GM19463 (cell line): ENCODE measurements around the gene TMA16.
"Not testable (repeated sequence)": the region's sequence is repeated elsewhere in the genome, so short reads cannot be mapped to it uniquely, and the experiment has no call there.

Experiments
- ATAC-seq: cut with Tn5 transposase; IDR thresholded peaks from one replicate; pipeline ENCODE4 v1.9.1; 2021; ENCODE audit warnings: mild to moderate bottlenecking, moderate library complexity; ENCODE audit not compliant: unreplicated experiment

TMA16 gene

DNA sequence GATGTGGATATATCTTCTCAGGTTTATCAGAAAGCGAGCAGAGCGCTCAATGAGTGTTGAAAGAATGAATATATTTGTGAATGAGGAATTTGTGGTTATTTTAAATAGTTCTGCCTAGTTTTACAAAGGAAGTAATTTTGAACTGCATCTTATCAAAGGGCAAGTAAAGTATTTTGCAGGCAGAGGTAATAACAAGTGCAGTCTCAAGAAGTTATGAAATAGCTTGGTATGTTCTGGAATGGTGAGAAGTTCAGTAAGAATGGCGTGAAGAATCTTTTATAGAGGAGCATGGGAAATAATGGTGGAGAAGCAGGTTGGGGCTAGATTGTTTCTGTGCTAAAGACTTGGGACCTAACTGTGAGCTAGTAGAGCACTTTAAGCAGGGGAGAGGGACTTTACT is 10.9 kb downstream of the TMA16 start:
- ATAC-seq, result no peak

DNA sequence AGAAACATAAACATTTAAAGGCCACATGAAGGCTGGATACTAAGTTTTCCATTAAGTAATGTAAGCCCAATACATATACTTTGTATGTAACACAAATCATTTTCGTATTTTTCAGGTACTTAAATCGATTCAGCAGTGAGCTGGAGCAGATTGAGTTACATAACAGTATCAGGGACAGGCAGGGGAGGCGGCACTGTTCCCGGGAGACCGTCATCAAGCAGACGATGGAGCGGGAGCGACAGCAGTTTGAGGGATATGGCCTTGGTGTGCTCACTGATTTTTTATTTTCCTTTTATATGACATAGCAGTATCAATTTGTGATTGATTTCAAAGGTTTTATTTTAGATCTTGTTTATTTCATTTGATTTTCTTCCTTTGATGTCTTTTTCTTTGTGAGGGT is 20.7 kb downstream of the TMA16 start:
- ATAC-seq, result no peak

DNA sequence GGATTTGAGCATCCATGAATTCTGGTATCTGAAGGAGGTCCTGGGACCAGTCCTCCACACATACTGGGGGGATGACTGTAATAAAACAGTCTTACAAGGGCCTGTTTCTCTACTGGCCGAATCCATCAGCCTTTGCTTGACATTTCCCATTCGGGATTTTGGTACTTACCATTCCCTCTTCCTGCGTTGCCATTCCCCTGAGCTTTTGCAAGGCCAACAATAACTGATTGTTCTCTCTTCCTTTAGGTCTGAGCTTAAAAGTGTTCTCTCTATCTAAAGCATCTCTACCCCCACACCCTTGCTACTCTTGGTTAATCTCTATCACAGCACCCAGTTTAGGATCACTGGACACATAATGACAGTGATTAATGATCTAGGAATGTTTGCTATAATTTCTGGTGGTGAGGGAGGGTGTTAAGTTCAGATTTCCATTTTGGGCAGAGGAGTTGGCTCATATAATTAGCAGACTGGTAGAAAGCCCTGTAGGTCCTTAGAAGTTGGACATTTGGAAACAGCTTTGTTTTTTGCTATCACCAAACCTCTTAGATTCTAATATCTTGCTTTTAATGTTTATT is 29.4 kb downstream of the TMA16 start:
- ATAC-seq, result no peak

DNA sequence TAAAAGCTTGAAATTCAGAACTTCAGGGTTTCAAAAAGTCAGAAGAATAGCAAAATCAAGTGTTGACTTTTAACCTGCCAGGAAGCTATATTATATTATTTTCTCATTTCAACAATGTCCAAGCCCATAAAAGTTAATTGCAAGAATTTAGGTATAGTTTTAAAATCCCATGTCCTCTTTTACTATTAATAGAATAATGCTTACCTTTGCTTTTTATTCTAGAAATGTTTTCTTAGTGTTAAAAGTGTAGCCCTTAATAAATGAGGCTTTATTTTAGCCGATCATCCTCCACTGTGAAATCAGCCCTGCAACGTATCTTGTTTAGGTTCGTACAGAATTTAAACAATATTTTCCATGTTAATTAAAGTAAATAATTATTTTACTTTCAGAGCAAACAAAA is 31.5 kb downstream of the TMA16 start:
- no peak for ATAC-seq

DNA sequence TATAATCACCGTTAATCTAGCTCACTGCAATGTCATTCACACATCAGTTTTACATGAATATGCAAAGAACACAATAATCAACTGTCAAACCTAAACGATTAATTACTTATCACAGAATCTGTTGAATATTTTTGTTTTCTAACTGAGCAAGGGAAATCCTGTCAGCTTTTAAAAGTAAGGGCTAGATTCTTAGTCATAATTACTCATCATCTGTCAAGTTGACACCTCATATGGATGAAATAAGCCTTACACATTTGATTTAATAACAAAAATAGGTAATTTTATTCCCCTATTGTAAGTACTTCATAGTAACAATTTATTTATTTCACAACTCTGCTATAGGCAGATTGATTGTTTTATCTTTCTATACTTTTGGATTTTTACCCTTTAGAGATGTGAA is 32.7 kb downstream of the TMA16 start:
- no peak for ATAC-seq

DNA sequence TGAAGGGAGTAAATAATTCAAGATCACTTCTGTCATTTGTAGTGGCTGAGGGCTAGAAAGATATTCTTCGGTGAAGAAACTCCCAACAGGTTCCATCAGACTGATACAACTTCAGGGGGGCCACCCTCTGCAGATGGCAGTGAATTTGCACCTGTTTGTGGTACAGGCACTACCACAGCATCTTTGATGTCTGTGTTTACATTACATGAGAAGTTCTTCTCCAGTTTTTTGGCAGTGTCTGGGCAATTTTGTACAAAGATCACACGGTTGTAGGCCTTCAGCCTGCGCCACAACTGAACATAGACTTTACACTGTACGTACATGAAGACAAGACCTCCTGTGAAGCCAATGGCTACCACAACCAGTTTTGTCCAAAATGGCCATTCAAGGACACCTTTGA is 34.2 kb downstream of the TMA16 start:
- ATAC-seq, result no peak

DNA sequence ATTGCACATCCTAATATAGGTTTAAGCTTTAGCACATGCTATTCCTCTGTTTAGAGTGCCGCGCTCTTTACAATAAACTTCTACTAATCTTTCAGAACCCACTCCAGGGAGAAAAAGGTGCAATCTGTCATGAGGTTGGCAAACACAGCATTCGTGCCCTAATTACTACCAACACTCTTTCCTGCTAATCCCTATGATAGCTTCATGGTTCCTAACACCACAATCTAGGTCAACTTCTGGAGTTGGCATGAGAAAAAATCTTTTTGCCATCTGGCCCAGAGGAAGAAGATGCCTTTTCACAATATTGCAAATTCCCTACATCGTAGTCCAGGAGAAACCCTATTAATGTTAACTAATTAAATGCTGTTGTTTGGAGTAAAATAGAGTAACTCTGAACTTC is 39.6 kb downstream of the TMA16 start:
- no peak for ATAC-seq

DNA sequence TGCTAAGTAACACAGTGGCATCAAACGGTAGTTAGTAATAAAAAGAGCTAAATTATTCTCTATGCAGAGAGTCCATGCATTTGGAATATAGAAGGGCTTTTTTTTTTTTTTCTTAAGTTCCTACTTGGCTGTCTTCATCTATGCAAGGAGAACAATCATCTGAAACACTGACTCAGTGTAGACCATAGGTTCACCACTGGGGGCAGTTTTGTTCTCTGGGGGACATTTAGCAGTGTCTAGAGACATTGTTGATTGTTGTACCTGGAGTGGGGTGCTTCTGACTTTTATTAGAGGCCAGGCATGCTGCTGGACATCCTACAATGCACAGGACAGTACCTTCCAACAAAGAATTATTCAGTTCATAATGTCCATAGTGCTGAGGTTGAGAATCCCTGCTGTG is 41.2 kb downstream of the TMA16 start:
- no peak for ATAC-seq

DNA sequence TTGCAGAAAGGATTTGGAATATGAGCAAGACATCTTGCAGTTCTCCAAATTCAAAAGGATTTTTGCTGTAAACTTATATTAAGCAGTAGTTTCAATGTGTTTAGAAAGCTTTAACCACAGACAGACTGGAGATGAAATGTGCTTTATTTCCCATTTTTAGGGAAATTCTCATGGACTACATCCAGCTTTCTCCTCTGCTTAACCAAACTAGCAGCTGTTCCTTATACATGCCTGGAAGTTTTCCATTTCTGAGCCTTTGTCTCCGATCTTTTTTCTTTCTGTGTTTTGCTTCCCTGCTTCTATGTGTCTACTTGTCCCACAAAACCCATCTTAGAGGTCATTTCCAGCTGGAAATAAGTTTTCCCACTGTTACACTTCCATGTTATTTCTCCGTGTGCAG is 41.6 kb downstream of the TMA16 start:
- no peak for ATAC-seq

DNA sequence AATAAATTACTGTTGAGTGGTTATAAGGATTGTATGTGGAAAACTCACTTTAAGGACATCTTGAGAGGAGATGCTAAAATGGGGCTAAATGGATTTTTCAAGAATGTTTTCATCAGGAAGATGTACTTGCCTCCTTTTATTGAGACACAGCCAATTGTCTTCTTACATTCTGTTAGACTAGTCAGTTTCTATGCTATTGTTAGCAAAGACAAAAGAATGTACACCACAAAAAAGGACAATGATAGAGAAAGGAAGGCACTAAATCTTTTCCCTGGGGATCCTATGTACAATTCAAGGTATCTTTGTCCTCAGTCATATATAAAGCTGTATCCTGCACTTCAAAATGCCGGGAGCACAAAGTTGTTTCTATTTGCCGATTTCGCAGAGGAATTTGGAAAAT is 42.6 kb downstream of the TMA16 start:
- no peak for ATAC-seq

DNA sequence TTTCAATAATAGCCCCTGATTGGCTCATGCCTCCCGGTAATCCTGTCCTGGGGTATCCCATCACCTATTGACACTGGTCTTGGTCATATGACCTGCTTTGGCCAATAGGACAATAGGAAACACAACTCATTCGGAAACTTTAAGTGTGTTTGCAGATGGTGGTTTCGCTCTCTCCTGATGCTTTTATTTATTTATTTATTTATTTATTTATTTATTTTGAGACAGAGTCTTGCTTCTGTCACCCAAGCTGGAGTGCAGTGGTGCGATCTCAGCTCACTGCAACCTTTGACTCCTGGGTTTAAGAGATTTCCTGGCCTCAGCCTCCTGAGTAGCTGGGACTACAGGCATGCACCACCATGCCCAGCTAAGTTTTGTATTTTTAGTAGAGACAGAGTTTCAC is 44.3 kb downstream of the TMA16 start:
- not testable (repeated sequence) for ATAC-seq

DNA sequence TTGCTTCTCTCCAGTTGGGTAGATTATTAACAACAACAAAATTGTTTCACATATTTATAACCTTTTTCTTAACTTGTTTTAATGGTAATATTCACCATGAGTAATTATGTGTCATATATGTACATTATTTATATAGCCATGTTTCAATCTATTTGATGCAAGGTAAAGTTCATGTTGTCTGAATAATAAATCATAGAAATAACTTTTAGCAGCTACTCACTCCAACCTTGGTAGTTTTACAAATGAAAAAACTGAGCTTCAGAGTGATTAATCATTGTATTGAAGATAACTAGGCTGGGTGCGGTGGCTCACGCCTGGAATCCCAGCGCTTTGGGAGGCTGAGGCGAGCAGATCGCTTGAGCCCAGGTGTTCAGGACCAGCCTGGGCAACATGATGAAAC is 46.0 kb downstream of the TMA16 start:
- no peak for ATAC-seq

DNA sequence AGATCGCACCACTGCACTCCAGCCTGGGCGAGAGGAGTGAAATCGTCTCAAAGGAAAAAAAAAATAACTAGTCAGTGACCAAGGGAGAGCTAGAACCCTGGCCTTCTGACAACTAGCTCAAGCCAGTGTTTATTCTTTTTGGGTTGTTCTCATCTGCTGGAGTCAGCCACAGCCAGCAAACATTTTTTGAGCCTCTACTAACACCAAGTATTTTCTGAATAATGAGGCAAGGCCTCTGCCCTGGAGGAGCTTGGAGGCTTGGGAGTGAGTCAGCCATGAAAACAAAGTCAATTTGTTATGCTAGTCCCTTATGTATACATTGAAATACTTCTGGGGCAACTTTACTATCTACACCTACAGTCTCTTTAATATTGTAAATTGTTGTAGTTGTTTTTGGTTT is 46.5 kb downstream of the TMA16 start:
- ATAC-seq, result no peak

DNA sequence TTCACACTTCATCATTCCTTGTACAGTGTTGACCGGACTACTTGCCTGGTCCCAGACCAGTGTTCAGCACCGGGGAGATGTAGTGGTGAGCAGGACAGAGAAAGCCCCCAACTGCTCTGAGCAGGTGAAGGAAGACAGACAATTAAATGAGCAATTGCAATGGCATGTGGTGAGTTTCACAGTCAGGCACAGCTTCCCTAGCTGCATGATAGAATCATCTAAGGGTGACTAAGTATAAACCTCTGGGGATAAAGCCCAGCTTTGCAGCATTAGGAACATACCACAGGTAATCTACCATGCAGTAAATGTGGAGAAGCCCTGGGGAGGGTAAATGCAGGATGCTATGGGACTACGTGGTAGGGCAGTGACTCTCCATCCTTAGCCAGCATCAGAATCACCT is 47.8 kb downstream of the TMA16 start:
- no peak for ATAC-seq

DNA sequence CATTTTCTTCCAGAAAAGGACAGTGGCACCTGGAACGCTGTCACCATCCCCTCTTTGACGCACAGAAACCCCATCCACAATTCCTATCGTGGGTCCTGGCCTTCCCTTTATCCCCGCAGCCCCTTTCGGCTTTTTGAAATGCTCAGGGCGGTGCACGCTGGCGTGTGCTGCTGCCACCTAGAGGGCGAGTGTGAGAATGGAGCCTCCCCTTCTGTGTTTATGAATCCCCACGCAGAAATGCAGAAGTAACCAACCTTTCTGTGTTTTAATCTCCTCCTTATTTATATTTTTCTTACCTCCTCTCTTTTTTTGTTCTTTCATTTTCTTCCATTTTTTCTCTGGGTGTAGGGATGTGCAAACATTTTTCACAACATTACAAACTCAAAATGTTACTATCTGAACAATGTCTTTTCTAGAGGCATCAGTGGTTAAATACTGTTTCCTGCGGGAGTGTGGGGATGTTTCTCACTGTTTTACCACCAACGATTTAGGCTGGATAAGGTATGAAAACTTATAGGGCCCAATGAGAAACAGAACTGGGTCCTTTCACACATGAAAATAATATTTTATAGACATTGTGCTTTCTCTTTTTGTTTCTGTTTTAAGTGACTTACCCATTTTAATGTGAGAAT is 50.0 kb downstream of the TMA16 start:
- peak; percentile 86 for ATAC-seq

DNA sequence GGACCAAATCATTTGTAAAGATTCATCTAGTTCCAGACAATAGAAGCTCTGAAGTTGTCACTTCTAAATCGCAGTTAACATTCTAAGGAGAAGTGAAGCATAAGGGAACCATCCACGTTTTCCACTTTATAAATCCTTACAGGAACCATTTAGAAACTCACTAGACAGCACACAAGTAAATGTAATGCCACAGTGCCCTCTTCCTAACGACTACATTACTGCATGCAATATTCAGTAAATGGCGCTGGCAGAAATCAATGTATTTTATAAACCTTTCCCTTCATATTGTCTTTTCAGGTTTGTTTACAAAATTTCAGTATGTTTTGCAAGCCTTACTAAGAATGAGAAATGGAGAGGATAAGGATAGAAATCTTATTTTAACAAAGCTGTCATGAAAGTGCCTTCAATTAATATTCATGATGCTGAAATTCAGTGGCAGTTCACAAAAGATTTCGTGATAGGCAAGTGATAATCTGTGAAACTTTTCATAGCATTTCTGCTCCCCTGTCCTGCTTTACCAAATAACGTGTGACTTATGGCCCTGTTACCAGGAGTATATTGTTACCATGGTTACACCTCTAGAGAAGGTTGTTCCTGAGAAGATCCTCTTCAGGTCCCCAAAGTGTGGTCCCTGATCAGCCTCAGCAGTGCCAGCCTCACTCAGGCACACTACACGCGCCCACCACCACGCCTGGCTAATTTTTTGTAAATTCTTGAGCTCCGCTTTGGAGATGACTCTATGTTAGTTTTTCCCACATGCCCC is 54.2 kb downstream of the TMA16 start:
- ATAC-seq, result peak; percentile 42

DNA sequence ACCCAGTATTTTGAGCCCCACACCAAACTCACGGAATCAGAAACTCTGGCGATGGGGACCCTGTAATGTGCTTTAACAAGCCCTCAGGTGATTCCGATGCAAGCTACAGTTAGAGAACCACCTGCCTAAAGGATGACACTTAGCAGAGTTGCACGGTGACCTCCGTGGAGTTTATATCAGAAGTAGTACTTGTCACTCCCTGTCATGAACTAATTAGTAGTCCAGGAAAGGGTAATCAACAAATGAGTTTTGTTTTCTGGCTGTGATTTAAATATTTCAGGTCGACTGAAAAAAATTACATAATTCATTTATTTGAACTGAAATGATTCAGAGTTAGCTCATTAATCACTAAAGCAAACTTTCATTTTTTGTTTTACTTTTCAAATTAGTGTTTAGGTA is 56.4 kb downstream of the TMA16 start:
- no peak for ATAC-seq

DNA sequence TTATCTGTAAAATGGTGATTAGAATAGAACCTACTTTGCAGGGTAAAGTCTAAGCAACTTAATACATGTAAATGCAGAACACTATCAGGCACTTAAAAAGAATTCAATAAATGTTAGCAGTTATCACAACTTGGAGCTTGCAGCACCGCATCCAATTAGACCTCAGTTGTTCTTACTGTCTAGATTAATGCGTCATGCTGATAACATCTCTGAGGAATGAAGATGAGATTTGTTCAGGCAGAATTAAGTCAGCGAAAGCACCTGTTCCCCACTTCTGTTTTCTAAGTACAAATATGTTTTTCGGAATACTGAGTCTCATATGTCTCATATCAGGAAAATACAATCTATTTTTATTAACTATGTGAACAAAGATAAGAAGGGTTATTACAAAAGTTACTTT is 58.7 kb downstream of the TMA16 start:
- no peak for ATAC-seq

DNA sequence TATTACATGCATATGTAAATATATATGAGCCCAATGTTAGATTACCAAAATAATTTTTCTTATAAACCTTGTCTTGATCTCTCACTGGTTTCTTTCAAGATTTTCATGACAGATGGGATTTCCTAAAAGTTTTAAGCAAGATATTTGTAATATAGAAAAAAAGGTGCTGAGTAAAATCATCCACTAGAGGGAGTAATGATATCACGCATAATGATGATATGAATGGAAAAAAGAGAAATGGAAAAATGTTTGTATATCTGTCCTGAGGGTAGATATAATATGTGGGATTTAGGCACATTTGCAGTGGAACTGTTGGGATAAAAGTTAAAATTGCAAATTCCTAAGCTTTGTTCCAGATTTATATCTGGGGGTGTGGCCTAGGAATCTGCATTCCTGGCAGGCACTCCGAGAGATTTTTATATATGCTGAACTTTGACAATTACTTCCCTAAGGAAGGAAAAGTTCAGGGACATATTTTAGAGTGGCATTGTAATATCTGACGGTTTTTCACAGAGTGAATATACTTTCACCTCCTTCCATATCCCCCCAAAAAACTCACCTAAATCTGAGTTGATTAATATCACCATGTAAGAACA is 60.5 kb downstream of the TMA16 start:
- no peak for ATAC-seq

DNA sequence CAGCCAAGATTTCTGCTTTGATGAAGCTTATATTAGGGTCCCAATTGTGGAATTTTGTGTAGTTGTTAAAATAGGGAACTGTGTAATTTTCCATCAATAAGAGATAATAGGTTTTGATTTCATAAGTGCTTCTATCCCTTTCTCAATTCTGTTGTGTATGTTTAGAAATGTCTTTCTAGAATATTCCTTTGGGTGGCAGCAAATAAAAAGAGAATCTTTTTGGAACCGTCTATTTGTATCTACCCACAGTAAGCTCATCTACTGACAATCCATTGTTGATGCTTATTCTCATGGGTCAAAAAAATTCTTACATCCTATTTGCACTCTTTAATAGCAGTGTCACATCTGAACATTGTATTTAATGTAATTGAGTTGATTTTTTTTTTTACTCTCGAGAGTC is 61.7 kb downstream of the TMA16 start:
- peak; percentile 36 for ATAC-seq

DNA sequence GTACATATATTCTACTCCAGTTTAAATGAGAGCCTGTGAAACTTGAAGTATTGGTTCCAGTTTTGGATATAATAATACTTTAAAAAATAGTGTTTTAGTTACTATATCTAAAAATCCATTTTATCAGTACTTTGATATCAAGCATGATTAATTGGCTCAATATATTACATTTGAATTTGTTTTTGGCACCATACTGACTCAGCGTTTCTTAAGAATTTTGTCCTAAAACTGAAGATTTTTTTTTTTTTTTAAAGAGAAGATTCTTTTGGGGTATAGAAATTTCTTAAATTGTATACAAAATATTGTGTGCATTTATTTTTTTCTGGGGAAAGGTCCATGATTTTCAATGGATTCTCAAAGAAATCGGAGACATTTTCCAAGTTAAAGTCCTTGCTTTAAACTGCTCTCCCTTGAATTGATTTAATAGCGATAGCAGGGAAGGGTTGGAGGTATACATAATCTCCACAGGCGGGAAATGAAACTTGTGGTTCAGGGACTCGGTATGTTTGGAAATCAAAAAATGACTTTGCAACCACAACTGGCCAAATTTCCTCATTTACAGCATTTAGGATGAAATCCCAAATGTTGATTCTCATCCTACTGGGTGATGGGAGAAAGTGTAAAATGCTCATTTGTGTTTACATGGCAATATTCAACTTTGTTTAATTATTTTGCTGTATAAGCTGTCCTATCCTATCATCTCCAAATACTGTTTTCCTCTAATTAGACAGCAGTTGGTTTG is 62.3 kb downstream of the TMA16 start:
- ATAC-seq, result no peak
